ENCODE data around the gene NFATC2.

GRCh38 chr20:51578145-51578459 is 35.6 kb upstream of the NFATC2 start:
- no peak for TF ChIP-seq CTCF (IDR thresholded peaks at IDR 0.05)
- TF ChIP-seq EP300 (IDR thresholded peaks at IDR 0.05; ENCODE audit: low read depth) = no peak
- TF ChIP-seq POLR2A (IDR thresholded peaks at IDR 0.05) = no peak
- TF ChIP-seq POLR2AphosphoS5 (IDR thresholded peaks at IDR 0.05) = no peak
